H7 (cell line): ENCODE measurements around the gene CALCOCO1. TPM values are rescaled to one million over a fixed set of nuclear protein-coding genes. Genes with fewer than 3 reads are reported as not detected.
A peak's percentile ranks its signal among the peaks of the same experiment; 100 is the strongest.

Experiments
- DNase-seq: peaks from one replicate; pipeline ENCODE4 v3.0.0; 2012
- H3K27me3 ChIP-seq: 2 replicates; pipeline ENCODE4 v1.6.0; 2011; ENCODE audit warnings: mild to moderate bottlenecking, low read length; ENCODE audit not compliant: control insufficient read depth, insufficient read depth
- H3K36me3 ChIP-seq: replicated peaks from 2 replicates; pipeline ENCODE4 v1.5.1; 2011; ENCODE audit warnings: low read length; ENCODE audit not compliant: control insufficient read depth, insufficient read depth
- H3K4me3 ChIP-seq: 2 replicates; pipeline ENCODE4 v1.5.1; 2011; ENCODE audit warnings: low read depth, mild to moderate bottlenecking, control low read depth, low read length, moderate library complexity; ENCODE audit not compliant: insufficient read depth
- total RNA-seq: library from RNA; depleted of rRNA; stranded (reverse); fragments of >200 nt; shearing (Covaris generic); gene quantifications from 2 replicates; pipeline ENCODE4 v1.2.3, GENCODE V29; 2014

CALCOCO1 gene
- total RNA-seq, 1 experiment from 2014 or later: 17.3 TPM

GRCh38 chr12:53747095-53747494, 19.8 kb upstream of the CALCOCO1 start:
- peak; percentile 51 for DNase-seq
- H3K36me3 ChIP-seq: no peaks in the 10 kb centered on the region

GRCh38 chr12:53746592-53747092, 19.4 kb upstream of the CALCOCO1 start:
- Histone ChIP-seq H3K36me3 (no peaks in the 10 kb centered on the region), H3K4me3 (no peak overlapping the region), H3K27me3 (peaks cover 71% of the 10 kb centered on the region)
- peak; percentile 93 for DNase-seq

More at GRCh38 chr12:53747095-53747494, 19.8 kb upstream of the CALCOCO1 start:
- Histone ChIP-seq H3K27me3 (peaks cover 75% of the 10 kb centered on the region), H3K4me3 (no peak overlapping the region)

- Histone ChIP-seq H3K4me3 (no peak overlapping the region), H3K27me3 (peaks cover 67% of the 10 kb centered on the region), H3K36me3 (no peaks in the 10 kb centered on the region)
- no peak for DNase-seq
Measured at GRCh38 chr12:53744751-53745150, 17.5 kb upstream of the CALCOCO1 start.

- no peak for DNase-seq
- Histone ChIP-seq H3K36me3 (no peaks in the 10 kb centered on the region), H3K27me3 (peaks cover 67% of the 10 kb centered on the region), H3K4me3 (no peak overlapping the region)
Measured at GRCh38 chr12:53744130-53744441, 16.8 kb upstream of the CALCOCO1 start.

- Histone ChIP-seq H3K36me3 (no peaks in the 10 kb centered on the region), H3K27me3 (peaks cover 67% of the 10 kb centered on the region), H3K4me3 (no peak overlapping the region)
- peak; percentile 95 for DNase-seq
Measured at GRCh38 chr12:53743266-53744129, 16.2 kb upstream of the CALCOCO1 start.

GRCh38 chr12:53740130-53740491, 12.9 kb upstream of the CALCOCO1 start:
- peak overlapping the region; percentile 6; the same call in 1 of the 2 replicates for H3K4me3 ChIP-seq
- H3K27me3 ChIP-seq: peaks cover 75% of the 10 kb centered on the region
- no peaks in the 10 kb centered on the region for H3K36me3 ChIP-seq
- no peak for DNase-seq

GRCh38 chr12:53739214-53740129, 12.2 kb upstream of the CALCOCO1 start:
- H3K4me3 ChIP-seq: peak overlapping the region; percentile 28; the same call in 1 of the 2 replicates
- peaks cover 76% of the 10 kb centered on the region for H3K27me3 ChIP-seq
- peak; percentile 70 for DNase-seq
- no peaks in the 10 kb centered on the region for H3K36me3 ChIP-seq

GRCh38 chr12:53738406-53739213, 11.4 kb upstream of the CALCOCO1 start:
- no peaks in the 10 kb centered on the region for H3K36me3 ChIP-seq
- H3K4me3 ChIP-seq: peak overlapping the region; percentile 55
- DNase-seq: peak; percentile 97
- H3K27me3 ChIP-seq: peaks cover 70% of the 10 kb centered on the region

- DNase-seq: no peak
- H3K27me3 ChIP-seq: peaks cover 69% of the 10 kb centered on the region
- H3K36me3 ChIP-seq: no peaks in the 10 kb centered on the region
- H3K4me3 ChIP-seq: peak overlapping the region; percentile 55; the same call in 1 of the 2 replicates
Measured at GRCh38 chr12:53737951-53738405, 10.7 kb upstream of the CALCOCO1 start.

GRCh38 chr12:53737093-53737808, 10.0 kb upstream of the CALCOCO1 start:
- Histone ChIP-seq H3K4me3 (no peak overlapping the region), H3K36me3 (no peaks in the 10 kb centered on the region), H3K27me3 (peaks cover 64% of the 10 kb centered on the region)
- DNase-seq: no peak

- Histone ChIP-seq H3K27me3 (peaks cover 62% of the 10 kb centered on the region), H3K36me3 (no peaks in the 10 kb centered on the region), H3K4me3 (no peak overlapping the region)
- no peak for DNase-seq
Measured at GRCh38 chr12:53736592-53736991, 9.3 kb upstream of the CALCOCO1 start.

GRCh38 chr12:53735556-53735955, 8.3 kb upstream of the CALCOCO1 start:
- no peaks in the 10 kb centered on the region for H3K36me3 ChIP-seq
- H3K4me3 ChIP-seq: no peak overlapping the region
- H3K27me3 ChIP-seq: peaks cover 56% of the 10 kb centered on the region
- DNase-seq: no peak

- DNase-seq: no peak
- Histone ChIP-seq H3K27me3 (peaks cover 45% of the 10 kb centered on the region), H3K36me3 (no peaks in the 10 kb centered on the region), H3K4me3 (no peak overlapping the region)
Measured at GRCh38 chr12:53734425-53734824, 7.2 kb upstream of the CALCOCO1 start.
